Measurements from ENCODE around the gene ALOX12B.
A peak's percentile ranks its signal among the peaks of the same experiment; 100 is the strongest.
"Not testable (repeated sequence)": the region's sequence is repeated elsewhere in the genome, so short reads cannot be mapped to it uniquely, and the experiment has no call there.

The ALOX12B gene

DNA sequence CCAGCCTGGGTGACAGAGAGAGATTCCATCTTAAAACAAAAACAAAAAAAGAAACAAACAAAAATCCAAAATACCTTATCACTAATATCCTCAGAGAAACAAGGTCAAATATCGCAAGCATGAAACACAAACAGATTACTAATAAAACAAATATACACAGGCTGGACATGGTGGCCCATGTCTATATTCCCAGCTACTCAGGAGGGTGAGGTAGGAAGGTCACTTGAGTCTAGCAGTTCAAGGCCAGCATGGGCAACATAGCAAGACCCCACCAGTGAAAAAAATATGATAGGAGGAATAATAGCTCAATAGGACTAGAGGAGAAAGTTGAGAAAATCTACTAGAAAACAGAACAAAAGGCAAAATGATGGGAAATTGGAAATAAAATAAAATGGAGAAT lies 55.6 kb downstream of the ALOX12B start:
- no peak for DNase-seq (ENCODE audit: low read depth)
- TF ChIP-seq, protein P1, sequence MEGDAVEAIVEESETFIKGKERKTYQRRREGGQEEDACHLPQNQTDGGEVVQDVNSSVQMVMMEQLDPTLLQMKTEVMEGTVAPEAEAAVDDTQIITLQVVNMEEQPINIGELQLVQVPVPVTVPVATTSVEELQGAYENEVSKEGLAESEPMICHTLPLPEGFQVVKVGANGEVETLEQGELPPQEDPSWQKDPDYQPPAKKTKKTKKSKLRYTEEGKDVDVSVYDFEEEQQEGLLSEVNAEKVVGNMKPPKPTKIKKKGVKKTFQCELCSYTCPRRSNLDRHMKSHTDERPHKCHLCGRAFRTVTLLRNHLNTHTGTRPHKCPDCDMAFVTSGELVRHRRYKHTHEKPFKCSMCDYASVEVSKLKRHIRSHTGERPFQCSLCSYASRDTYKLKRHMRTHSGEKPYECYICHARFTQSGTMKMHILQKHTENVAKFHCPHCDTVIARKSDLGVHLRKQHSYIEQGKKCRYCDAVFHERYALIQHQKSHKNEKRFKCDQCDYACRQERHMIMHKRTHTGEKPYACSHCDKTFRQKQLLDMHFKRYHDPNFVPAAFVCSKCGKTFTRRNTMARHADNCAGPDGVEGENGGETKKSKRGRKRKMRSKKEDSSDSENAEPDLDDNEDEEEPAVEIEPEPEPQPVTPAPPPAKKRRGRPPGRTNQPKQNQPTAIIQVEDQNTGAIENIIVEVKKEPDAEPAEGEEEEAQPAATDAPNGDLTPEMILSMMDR (IDR thresholded peaks at IDR 0.05; ENCODE audit: control insufficient read depth, insufficient read depth, low read depth, low read length, missing control alignments): no peak
- H3K4me3 ChIP-seq (ENCODE audit: control insufficient read depth, low read depth, low read length): no peak overlapping the region

DNA sequence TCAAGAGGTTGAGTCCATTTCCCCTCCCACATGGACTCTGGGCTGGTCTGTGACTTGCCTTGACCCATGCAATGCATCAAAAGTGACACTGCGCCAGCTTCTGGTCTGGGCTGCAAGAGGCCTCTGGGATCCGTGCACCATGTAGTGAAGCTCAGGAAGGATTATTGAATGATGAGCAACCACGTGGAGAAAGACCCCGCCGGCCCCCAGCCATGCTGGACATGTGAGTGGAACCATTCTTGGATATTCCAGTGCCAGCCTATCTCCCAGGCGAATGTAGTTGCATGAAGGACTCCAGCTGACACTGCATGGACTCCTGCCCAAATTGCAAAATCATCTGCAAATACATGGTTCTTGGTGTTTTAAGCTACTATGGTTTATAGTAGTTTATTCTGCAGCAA lies 56.3 kb downstream of the ALOX12B start:
- no peak overlapping the region for H3K4me3 ChIP-seq (ENCODE audit: control insufficient read depth, low read depth, low read length)
- TF ChIP-seq, protein P1 (IDR thresholded peaks at IDR 0.05; ENCODE audit: control insufficient read depth, insufficient read depth, low read depth, low read length, missing control alignments): no peak
- no peak for DNase-seq (ENCODE audit: low read depth)

DNA sequence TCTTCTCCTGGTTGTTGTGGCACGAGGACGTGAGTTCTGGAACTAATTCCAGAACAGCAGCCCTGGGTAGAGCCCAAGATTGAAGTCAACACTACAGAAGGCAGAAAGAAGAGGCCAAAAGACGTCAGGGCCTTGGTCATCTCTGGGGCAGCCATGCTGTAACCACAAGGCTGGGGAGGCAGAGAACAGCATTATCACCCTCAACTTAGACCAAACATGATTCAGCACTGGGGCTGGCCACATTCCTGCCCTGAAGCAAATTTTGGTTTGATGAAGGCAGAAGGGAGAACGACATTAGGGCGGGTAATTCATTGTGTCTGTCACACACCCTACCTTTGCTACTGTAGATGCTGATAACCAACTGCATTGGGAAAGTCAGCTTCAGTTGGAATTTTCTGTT lies 58.4 kb downstream of the ALOX12B start:
- TF ChIP-seq, protein P1 (IDR thresholded peaks at IDR 0.05; ENCODE audit: control insufficient read depth, insufficient read depth, low read depth, low read length, missing control alignments): no peak
- DNase-seq (ENCODE audit: low read depth): peak; percentile 11

DNA sequence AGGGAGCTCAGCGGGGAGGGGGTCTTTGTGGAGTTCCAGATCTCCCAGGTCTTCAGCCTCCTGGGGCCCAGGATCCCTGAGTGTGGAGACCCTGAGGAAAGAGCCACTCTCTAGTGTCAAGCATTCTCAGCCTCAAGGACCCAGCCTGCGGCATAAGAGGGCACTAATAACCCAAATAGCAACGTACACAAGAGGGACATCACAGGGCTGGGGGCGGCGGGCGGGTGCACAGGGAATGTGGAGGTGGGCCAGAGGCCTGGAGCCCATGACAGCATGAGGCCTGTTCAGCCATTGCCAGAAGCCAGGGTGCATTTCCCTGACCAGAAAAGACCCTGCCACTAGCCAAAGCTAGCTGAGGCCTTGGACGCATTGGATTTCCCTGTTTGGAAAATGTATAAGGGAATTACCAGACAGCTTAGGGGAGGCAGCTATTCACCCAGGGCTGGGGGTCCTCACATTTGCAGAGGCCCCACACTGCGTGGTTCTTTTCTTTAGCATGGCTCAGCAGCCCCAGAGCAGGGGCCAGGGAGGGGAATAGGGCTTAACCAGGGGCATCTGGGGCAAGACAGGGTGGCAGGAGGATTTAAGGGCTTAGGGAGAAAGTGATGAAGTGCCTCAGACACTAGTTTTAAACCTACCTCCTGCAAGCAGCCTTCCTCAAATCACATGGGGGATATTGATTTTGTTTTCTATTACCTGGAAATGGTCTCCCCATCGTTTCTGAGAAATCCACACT lies 62.2 kb downstream of the ALOX12B start:
- TF ChIP-seq, protein P1 (IDR thresholded peaks at IDR 0.05; ENCODE audit: control insufficient read depth, insufficient read depth, low read depth, low read length, missing control alignments): no peak
- no peak for DNase-seq (ENCODE audit: low read depth)
- no peak overlapping the region for H3K4me3 ChIP-seq (ENCODE audit: control insufficient read depth, low read depth, low read length)

More for the DNA sequence above, 58.4 kb downstream of the ALOX12B start:
- H3K4me3 ChIP-seq (ENCODE audit: control insufficient read depth, low read depth, low read length): no peak overlapping the region

DNA sequence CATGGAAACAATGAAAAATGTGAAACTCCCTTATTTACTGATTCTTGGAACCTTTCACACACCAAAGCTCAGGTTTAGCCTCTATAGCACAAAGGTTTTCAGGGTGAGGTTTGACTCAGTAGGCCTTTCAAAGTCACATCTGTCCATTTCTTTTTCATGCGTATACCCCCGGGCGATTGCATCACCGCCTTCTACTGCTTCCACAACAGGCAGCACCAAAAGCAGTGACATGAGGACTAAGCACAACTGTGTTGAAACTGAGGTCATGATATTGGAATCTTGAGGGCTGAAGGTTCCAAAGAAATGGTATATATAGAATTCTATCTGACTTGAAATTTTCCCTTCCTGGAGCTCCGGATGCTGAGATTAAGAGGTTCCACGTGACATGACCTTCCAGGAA lies 63.4 kb downstream of the ALOX12B start:
- not testable (repeated sequence) for H3K4me3 ChIP-seq (ENCODE audit: control insufficient read depth, low read depth, low read length); DNase-seq (ENCODE audit: low read depth)

All from AG09309 (cell line).